ENCODE results near the gene RPS16. TPM values are rescaled to one million over a fixed set of nuclear protein-coding genes. Genes with fewer than 3 reads are reported as not detected.

RPS16 gene
- total RNA-seq, 4 donors from 2014 or later, result 1,086 to 2,005 (median 1,454) TPM

DNA sequence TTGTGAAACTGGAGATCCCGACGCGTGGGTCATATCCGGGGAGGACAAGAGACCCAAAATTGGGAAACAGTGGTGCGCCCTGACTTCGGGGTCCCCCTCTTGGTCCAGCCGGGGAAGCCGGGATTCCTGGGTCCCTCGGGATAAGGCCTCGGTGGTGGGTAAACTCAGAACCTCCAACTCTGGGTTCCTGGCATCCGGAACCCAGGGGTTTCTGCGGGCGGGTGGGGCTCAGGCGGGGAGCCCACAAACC, 28.4 kb downstream of the RPS16 start:
- no peak for TF ChIP-seq CTCF (IDR thresholded peaks at IDR 0.05; ENCODE audit: low read depth)

DNA sequence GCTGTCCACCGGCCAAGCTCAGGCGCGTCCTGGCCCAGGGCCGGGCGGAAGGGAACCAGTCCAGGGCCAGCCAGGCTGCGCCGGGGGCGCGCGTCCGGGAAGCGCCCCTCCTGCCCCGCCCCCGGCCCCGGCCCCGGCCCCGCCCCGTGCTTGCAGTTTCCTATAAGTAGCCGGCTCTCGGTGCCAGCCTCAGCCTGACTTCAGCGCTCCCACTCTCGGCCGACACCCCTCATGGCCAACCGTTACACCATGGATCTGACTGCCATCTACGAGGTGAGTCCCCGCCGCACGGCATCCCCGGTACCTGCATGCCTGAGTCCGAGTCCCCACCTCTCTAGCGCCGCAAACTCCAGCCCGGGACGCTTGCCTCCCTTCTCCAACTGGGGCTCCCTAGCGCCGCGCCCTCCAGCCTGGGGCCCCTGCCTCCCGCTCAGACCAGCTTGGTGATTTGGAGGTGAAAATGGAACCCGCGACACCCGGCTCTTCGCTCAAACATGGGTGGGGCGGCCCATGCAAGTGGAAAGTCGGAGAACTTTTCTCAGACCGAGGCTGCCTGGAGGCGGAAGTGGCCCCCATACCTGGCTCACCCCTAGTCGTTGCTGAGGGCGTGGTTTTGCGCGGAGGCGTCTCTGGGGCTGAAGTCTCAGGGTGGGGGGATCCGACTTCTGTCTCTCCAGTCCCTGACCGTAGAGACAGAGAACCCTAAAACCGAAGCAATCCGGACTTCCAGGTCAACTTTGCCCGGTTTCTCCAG, 28.9 kb downstream of the RPS16 start, which contains the start of gene ZFP36:
ZFP36 (plus strand) TSS at position 192 of the 754 bp plus-strand sequence; CDS start at position 250, 58 bp downstream.
- TF ChIP-seq CTCF (IDR thresholded peaks at IDR 0.05; ENCODE audit: low read depth), result no peak

DNA sequence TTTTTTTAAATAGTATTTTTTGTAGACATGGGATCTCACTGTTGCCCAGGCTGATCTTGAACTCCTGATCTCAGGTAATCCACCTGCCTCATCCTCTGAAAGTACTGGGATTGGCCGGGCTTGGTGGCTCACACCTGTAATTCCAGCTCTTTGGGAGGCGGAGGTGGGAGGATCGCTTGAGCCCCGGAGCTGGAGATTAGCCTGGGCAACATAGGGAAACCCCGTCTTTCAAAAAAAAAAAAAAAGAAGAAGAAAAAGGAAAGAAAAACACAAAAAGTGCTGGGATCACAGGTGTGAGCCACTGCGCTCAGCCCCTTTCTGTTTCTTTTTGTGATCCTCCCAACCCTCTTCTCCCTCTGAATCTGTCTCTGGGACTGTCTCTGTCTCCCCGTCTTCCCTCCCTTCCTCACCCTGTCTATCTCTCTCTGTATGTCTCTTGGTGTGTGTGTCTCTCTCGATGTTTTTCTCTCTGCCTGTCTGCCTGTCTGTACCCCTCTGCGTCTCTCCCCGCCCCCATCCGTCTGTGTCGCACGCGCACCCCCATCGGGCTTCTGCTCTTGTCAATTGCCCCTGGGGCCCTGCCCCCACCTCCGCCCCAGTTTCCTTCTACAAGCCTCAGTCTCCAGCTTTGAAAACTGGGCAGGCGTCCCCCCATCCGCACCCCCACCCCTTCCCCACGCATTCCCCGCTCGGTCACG, 29.6 kb downstream of the RPS16 start:
- no peak for TF ChIP-seq CTCF (IDR thresholded peaks at IDR 0.05; ENCODE audit: low read depth)

DNA sequence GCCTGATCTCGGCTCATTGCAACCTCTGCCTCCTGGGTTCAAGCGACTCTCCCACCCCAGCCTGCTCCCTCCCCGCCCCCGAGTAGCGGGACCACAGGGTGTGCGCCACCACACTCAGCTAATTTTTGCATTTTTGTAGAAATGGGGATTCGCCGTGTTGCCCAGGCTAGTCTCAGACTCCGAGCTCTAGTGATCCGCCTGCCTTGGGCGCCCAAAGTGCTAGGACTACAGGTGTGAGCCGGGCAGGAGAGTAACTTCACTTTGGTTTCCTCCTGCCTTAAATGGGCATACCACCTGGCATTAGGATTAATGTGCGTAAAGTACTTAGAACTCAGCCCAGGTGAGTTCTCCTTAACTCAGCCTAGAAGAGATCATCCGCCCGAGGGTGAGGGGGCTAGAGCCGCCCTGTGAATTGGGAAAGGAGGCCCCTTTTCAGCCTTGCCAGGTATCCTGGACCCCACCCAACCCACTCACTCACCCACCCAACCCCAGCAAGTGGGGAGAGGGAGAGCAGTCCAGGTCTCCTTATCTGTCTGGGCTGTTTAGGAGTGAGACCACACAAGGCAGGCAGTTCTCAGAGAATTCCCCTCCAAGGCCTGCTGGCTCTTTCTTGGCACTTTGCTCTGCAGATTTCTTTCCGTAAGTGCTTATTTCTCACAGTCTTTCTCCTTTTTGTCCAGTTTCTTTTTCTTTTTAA, 30.3 kb downstream of the RPS16 start:
- TF ChIP-seq CTCF (IDR thresholded peaks at IDR 0.05; ENCODE audit: low read depth), result no peak

- TF ChIP-seq CTCF (IDR thresholded peaks at IDR 0.05; ENCODE audit: low read depth), result no peak
Observed at GRCh38 chr19:39403331-39404312, 32.1 kb downstream of the RPS16 start.

- TF ChIP-seq CTCF (IDR thresholded peaks at IDR 0.05; ENCODE audit: low read depth), result no peak
Observed at GRCh38 chr19:39402346-39403300, 33.1 kb downstream of the RPS16 start.
